Parathyroid adenoma (tissue), 2 donors: ENCODE measurements around the gene ATP6V1C2.

Experiments used
- H2AFZ ChIP-seq: fragments of 300-600 bp; sonication (generic); one replicate; pipeline ENCODE4 v1.7.0; 2017; ENCODE audit warnings: antibody characterized with exemption, mild to moderate bottlenecking
- H3K27ac ChIP-seq: fragments of 300-600 bp; sonication (generic); one replicate; pipeline ENCODE4 v1.7.0; 2017
- H3K27me3 ChIP-seq: fragments of 300-600 bp; sonication (generic); one replicate; pipeline ENCODE4 v1.7.0; 2017; ENCODE audit warnings: low read length; ENCODE audit not compliant: control insufficient read depth, insufficient read depth
- H3K36me3 ChIP-seq: fragments of 300-600 bp; sonication (generic); one replicate; pipeline ENCODE4 v1.7.0; 2017; ENCODE audit warnings: low read length; ENCODE audit not compliant: control insufficient read depth, insufficient read depth
- H3K4me1 ChIP-seq: fragments of 300-600 bp; sonication (generic); one replicate; pipeline ENCODE4 v1.7.0; 2017; ENCODE audit warnings: control low read depth
- H3K4me2 ChIP-seq: fragments of 300-600 bp; sonication (generic); one replicate; pipeline ENCODE4 v1.7.0; 2017; ENCODE audit warnings: low read length
- H3K4me3 ChIP-seq: fragments of 300-600 bp; sonication (generic); one replicate; pipeline ENCODE4 v1.7.0; 2017; ENCODE audit warnings: low read depth, low read length
- H3K79me2 ChIP-seq: fragments of 300-600 bp; sonication (generic); one replicate; pipeline ENCODE4 v1.7.0; 2017; ENCODE audit warnings: control low read depth
- H3K9ac ChIP-seq: fragments of 300-600 bp; sonication (generic); one replicate; pipeline ENCODE4 v1.7.0; 2017; ENCODE audit warnings: mild to moderate bottlenecking
- H3K9me3 ChIP-seq: fragments of 300-600 bp; sonication (generic); one replicate; pipeline ENCODE4 v1.7.0; 2017; ENCODE audit warnings: low read length; ENCODE audit not compliant: control insufficient read depth
- TF ChIP-seq, protein P1 (sequence below): fragments of 300-600 bp; sonication (generic); IDR thresholded peaks from one replicate; pipeline ENCODE4 v1.7.0; 2017; ENCODE audit warnings: antibody characterized with exemption, mild to moderate bottlenecking
- donor health status: primary hyperparathyroidism.

The ATP6V1C2 gene

DNA sequence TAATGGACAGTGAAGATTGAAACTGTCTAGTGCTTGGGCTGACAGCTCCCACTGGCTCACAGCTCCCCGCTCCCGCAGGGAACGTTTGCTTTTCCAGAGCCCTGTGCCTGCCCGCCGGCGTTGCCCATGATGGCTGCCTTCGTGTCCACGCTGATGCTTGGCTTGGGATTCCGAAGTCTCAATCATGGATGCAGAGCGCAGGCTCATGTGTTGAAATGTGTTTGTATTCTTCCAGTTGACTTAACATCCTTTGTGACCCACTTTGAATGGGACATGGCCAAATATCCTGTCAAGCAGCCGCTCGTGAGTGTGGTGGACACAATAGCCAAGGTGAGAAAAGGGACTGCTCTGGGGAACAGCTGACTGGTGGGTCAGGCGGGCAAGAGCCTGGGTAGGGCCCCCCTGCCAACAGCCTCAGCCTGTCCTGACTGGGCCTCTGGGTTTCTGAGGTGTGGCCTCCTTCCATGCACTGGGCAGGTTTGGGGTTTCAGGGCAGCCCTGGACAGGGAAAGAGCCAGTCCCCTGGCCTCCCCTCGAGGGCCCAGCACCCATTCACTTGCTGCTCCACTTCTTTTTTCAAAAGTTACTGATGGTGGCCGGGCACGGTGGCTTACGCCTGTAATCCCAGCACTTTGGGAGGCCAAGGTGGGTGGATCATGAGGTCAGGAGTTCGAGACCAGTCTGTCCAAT lies 42.8 kb downstream of the ATP6V1C2 start:
- H2AFZ ChIP-seq, result no peak overlapping the region
- no peak overlapping the region for H3K27ac ChIP-seq
- H3K79me2 ChIP-seq, result no peaks in the 10 kb centered on the region
- no peaks in the 10 kb centered on the region for H3K9me3 ChIP-seq
- no peak overlapping the region for H3K4me2 ChIP-seq
- no peaks in the 10 kb centered on the region for H3K27me3 ChIP-seq
- no peaks in the 10 kb centered on the region for H3K4me1 ChIP-seq
- TF ChIP-seq, protein P1, sequence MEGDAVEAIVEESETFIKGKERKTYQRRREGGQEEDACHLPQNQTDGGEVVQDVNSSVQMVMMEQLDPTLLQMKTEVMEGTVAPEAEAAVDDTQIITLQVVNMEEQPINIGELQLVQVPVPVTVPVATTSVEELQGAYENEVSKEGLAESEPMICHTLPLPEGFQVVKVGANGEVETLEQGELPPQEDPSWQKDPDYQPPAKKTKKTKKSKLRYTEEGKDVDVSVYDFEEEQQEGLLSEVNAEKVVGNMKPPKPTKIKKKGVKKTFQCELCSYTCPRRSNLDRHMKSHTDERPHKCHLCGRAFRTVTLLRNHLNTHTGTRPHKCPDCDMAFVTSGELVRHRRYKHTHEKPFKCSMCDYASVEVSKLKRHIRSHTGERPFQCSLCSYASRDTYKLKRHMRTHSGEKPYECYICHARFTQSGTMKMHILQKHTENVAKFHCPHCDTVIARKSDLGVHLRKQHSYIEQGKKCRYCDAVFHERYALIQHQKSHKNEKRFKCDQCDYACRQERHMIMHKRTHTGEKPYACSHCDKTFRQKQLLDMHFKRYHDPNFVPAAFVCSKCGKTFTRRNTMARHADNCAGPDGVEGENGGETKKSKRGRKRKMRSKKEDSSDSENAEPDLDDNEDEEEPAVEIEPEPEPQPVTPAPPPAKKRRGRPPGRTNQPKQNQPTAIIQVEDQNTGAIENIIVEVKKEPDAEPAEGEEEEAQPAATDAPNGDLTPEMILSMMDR, result no peak
- no peak overlapping the region for H3K9ac ChIP-seq
- H3K36me3 ChIP-seq, result no peaks in the 10 kb centered on the region
- H3K4me3 ChIP-seq, result no peak overlapping the region

DNA sequence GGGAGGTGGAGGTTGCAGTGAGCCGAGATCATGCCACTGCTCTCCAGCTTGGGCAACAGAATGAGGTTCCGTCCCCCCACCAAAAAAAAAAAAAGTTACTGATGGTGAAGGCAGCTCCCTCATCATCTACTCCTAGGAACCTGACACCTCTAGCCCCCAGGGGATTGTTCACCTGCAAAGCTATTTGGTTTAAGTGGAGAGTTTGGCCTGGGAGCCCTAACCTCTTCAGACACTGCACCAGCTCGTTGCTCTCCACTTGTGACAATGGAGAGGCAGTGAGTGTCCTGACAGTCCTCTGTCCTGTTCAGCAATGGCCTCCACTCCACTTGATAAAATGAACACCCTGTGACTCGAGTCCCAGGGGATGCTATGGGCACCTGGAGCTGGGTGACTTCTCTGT lies 43.5 kb downstream of the ATP6V1C2 start:
- no peaks in the 10 kb centered on the region for H3K4me1 ChIP-seq
- no peak overlapping the region for H3K4me2 ChIP-seq
- H3K79me2 ChIP-seq, result no peaks in the 10 kb centered on the region
- H3K36me3 ChIP-seq, result no peaks in the 10 kb centered on the region
- no peak overlapping the region for H3K27ac ChIP-seq
- no peaks in the 10 kb centered on the region for H3K9me3 ChIP-seq
- no peak overlapping the region for H2AFZ ChIP-seq
- no peak overlapping the region for H3K9ac ChIP-seq
- H3K4me3 ChIP-seq, result no peak overlapping the region
- H3K27me3 ChIP-seq, result no peaks in the 10 kb centered on the region
- TF ChIP-seq, protein P1, result no peak

DNA sequence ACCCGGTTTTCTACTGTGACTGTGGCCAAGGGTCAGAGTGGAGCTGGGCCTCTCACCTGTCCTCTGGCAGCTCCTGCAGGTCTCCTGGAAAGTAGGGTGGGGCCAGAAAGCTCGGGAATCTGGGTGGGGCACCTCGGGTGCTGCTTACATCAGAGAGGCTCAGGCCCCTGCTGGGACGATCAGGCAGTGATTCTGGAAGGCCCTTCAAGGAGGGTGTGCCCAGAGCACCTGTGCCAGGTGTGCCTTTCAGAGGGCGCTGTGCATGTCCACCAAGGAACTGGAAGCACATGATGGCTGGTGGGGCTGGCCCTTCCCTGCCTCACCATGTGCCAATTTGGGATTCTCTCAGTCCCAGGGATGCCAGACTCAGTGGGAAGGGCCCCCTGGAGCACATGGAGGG lies 44.0 kb downstream of the ATP6V1C2 start:
- TF ChIP-seq, protein P1, result no peak
- Histone ChIP-seq H3K9me3 (no peaks in the 10 kb centered on the region), H3K27ac (no peak overlapping the region), H2AFZ (no peak overlapping the region), H3K4me3 (no peak overlapping the region), H3K4me2 (no peak overlapping the region), H3K36me3 (no peaks in the 10 kb centered on the region), H3K79me2 (no peaks in the 10 kb centered on the region), H3K9ac (no peak overlapping the region), H3K27me3 (no peaks in the 10 kb centered on the region), H3K4me1 (no peaks in the 10 kb centered on the region)

DNA sequence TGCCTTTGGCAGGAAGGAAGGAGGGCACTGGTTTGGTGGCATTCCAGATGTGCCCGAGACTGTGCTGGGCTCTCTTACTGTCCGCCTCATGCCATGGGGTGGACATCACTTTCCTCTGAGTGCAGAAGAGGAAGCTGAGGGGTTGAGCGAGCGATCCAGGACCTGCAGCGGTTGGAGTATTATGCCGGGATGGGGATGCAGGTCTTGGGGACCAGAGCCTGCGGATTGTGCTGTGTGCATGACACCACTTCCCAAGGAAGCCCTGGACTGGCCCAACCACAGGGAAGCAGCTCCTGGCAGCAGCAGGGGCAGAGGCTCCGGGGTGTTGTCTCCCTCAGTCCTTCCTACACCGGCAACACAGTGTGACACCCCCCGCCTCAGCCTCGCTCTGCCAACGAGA lies 44.5 kb downstream of the ATP6V1C2 start:
- TF ChIP-seq, protein P1, result no peak
- no peak overlapping the region for H3K27ac ChIP-seq
- no peaks in the 10 kb centered on the region for H3K79me2 ChIP-seq
- H3K4me3 ChIP-seq, result no peak overlapping the region
- no peaks in the 10 kb centered on the region for H3K36me3 ChIP-seq
- no peaks in the 10 kb centered on the region for H3K4me1 ChIP-seq
- H3K9ac ChIP-seq, result no peak overlapping the region
- no peak overlapping the region for H2AFZ ChIP-seq
- H3K27me3 ChIP-seq, result no peaks in the 10 kb centered on the region
- H3K9me3 ChIP-seq, result no peaks in the 10 kb centered on the region
- H3K4me2 ChIP-seq, result no peak overlapping the region

DNA sequence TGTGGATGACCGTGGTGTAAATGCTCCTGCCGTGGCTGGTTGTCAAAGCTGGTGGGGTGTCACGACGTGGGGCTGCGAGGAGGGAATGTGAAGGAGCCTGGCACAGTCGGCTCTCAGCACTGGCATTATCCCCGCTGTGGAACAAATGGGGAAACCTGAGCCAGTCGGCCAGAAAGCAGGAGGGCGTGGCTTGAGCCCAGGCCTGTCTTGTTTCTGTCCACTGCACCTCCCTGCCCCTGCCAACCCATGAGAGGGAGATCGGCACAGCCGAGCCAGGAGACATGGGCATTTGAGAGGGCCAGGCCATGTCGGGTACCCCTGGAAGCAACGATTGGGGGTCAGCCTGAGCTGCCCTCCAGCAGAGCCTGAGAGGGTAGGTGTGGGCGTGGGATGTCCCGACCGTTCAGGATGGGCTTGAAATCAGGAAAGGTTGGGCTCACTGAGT lies 46.7 kb downstream of the ATP6V1C2 start:
- Histone ChIP-seq H2AFZ (no peak overlapping the region), H3K36me3 (no peaks in the 10 kb centered on the region), H3K9me3 (no peaks in the 10 kb centered on the region), H3K4me3 (no peak overlapping the region), H3K79me2 (no peaks in the 10 kb centered on the region), H3K9ac (no peak overlapping the region), H3K4me2 (no peak overlapping the region), H3K4me1 (no peaks in the 10 kb centered on the region), H3K27me3 (no peaks in the 10 kb centered on the region), H3K27ac (no peak overlapping the region)
- TF ChIP-seq, protein P1, result no peak
